CD4-positive, alpha-beta T cell treated with Interleukin-12 subunit alpha and Interleukin-12 subunit beta, for 1 hour (primary cell): Measurements from ENCODE around the gene SUN5.
"Not testable (repeated sequence)": the region's sequence is repeated elsewhere in the genome, so short reads cannot be mapped to it uniquely, and the experiment has no call there.

ENCODE experiments used
- DNase-seq: peaks from one replicate; pipeline ENCODE4 v3.0.0-alpha.2; 2020

Gene SUN5

GRCh38 chr20:33004141-33004751, at the start of gene SUN5:
SUN5 (minus strand) TSS chr20:33004433; CDS start chr20:33004340, 93 bp downstream.
- DNase-seq: no peak

- no peak for DNase-seq
Observed at GRCh38 chr20:33053291-33054106, 49.3 kb upstream of the SUN5 start, which contains the start of gene BPIFB3. BPIFB3 (plus strand) TSS chr20:33053903; CDS start chr20:33055436, 1,533 bp downstream.

GRCh38 chr20:33051333-33051732, 47.1 kb upstream of the SUN5 start:
- DNase-seq: no peak

GRCh38 chr20:33046412-33046811, 42.2 kb upstream of the SUN5 start:
- no peak for DNase-seq

GRCh38 chr20:33045129-33045721, 41.0 kb upstream of the SUN5 start:
- DNase-seq: not testable (repeated sequence)

- no peak for DNase-seq
Observed at GRCh38 chr20:33043731-33044181, 39.5 kb upstream of the SUN5 start.

- DNase-seq: no peak
Observed at GRCh38 chr20:33042983-33043730, 38.9 kb upstream of the SUN5 start.

GRCh38 chr20:33042430-33042829, 38.2 kb upstream of the SUN5 start:
- no peak for DNase-seq

- DNase-seq: no peak
Observed at GRCh38 chr20:33038243-33038642, 34.0 kb upstream of the SUN5 start.

GRCh38 chr20:33037456-33037855, 33.2 kb upstream of the SUN5 start:
- no peak for DNase-seq

GRCh38 chr20:33034901-33035492, 30.8 kb upstream of the SUN5 start:
- DNase-seq: no peak

- DNase-seq: no peak
Observed at GRCh38 chr20:33034115-33034514, 29.9 kb upstream of the SUN5 start.

GRCh38 chr20:33033381-33033780, 29.1 kb upstream of the SUN5 start:
- no peak for DNase-seq

- DNase-seq: no peak
Observed at GRCh38 chr20:33032555-33032954, 28.3 kb upstream of the SUN5 start.

- no peak for DNase-seq
Observed at GRCh38 chr20:33031531-33031930, 27.3 kb upstream of the SUN5 start, which contains the start of gene BPIFB6. BPIFB6 (plus strand) TSS chr20:33031648; CDS start chr20:33031648, 0 bp downstream.

GRCh38 chr20:33030569-33030968, 26.3 kb upstream of the SUN5 start:
- DNase-seq: no peak

- DNase-seq: no peak
Observed at GRCh38 chr20:33030076-33030475, 25.8 kb upstream of the SUN5 start.

GRCh38 chr20:33028875-33029274, 24.6 kb upstream of the SUN5 start:
- DNase-seq: no peak

GRCh38 chr20:33027769-33028751, 23.8 kb upstream of the SUN5 start:
- DNase-seq: no peak

GRCh38 chr20:33026779-33027759, 22.8 kb upstream of the SUN5 start:
- DNase-seq: no peak
